ENCODE results near the gene SPATA17. TPM values are rescaled to one million over a fixed set of nuclear protein-coding genes. Genes with fewer than 3 reads are reported as not detected.

SPATA17 gene
- total RNA-seq, 1 experiment from 2014 or later: not detected

DNA sequence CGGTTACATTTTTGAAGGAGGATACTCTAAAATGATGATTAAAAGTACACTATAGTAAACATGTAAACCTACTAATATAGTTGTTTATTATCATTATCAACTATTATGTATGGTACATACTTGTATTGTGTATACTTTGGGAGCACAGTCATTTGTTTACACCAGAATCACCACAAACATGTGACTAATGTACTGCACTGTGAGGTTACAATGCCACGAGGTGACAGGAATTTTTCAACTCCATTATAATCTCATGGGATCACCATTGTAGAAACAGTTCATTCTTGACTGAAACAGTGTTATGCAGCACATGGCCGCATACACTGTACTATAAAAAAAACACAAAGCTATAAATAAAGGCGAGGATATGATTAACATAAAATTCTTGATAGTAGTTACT lies 44.6 kb upstream of the SPATA17 start:
- Histone ChIP-seq H3K9me3 (ENCODE audit: low read depth, low read length, poor library complexity, severe bottlenecking) (no peaks in the 10 kb centered on the region), H3K4me3 (ENCODE audit: low read depth, low read length, poor library complexity, severe bottlenecking) (no peak overlapping the region), H3K27ac (ENCODE audit: low read depth, low read length, poor library complexity, severe bottlenecking) (no peak overlapping the region), H3K4me1 (ENCODE audit: insufficient read depth, low read length, poor library complexity, severe bottlenecking) (no peaks in the 10 kb centered on the region), H3K27me3 (replicated peaks; ENCODE audit: insufficient read depth, low read depth, low read length, poor library complexity) (no peaks in the 10 kb centered on the region), H3K36me3 (ENCODE audit: insufficient read depth, low read length, poor library complexity, severe bottlenecking) (no peaks in the 10 kb centered on the region)
- no TSS peak for BruUV-seq (replicated peaks)
- DNase-seq (ENCODE audit: low spot score): no peak
- CTCF ChIA-PET: no interaction called here
- POLR2A ChIA-PET (ENCODE audit: low non-redundant PET): interaction anchor here (0.6 kb wide), 1 partner anchor 471 kb away, joined by 3 read pairs; no protein-coding TSS in a partner anchor
- TF ChIP-seq EZH2 (IDR thresholded peaks at IDR 0.05; ENCODE audit: borderline replicate concordance, low read depth, low read length, poor library complexity, severe bottlenecking): no peak
- TF ChIP-seq, protein P1, sequence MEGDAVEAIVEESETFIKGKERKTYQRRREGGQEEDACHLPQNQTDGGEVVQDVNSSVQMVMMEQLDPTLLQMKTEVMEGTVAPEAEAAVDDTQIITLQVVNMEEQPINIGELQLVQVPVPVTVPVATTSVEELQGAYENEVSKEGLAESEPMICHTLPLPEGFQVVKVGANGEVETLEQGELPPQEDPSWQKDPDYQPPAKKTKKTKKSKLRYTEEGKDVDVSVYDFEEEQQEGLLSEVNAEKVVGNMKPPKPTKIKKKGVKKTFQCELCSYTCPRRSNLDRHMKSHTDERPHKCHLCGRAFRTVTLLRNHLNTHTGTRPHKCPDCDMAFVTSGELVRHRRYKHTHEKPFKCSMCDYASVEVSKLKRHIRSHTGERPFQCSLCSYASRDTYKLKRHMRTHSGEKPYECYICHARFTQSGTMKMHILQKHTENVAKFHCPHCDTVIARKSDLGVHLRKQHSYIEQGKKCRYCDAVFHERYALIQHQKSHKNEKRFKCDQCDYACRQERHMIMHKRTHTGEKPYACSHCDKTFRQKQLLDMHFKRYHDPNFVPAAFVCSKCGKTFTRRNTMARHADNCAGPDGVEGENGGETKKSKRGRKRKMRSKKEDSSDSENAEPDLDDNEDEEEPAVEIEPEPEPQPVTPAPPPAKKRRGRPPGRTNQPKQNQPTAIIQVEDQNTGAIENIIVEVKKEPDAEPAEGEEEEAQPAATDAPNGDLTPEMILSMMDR (conservative IDR thresholded peaks at IDR 0.05; ENCODE audit: low read depth, low read length): no peak
- intact Hi-C loops (cut with micrococcal nuclease; ENCODE audit: unreplicated experiment): no loop called here

GRCh38 chr1:217590598-217590997 lies 40.5 kb upstream of the SPATA17 start:
- H3K4me1 ChIP-seq (ENCODE audit: insufficient read depth, low read length, poor library complexity, severe bottlenecking): no peaks in the 10 kb centered on the region
- intact Hi-C loops (cut with micrococcal nuclease; ENCODE audit: unreplicated experiment): no loop called here
- H3K4me3 ChIP-seq (ENCODE audit: low read depth, low read length, poor library complexity, severe bottlenecking): no peak overlapping the region
- no peaks in the 10 kb centered on the region for H3K36me3 ChIP-seq (ENCODE audit: insufficient read depth, low read length, poor library complexity, severe bottlenecking)
- H3K9me3 ChIP-seq (ENCODE audit: low read depth, low read length, poor library complexity, severe bottlenecking): no peaks in the 10 kb centered on the region
- H3K27ac ChIP-seq (ENCODE audit: low read depth, low read length, poor library complexity, severe bottlenecking): no peak overlapping the region
- no peak for DNase-seq (ENCODE audit: low spot score)
- ChIA-PET POLR2A (ENCODE audit: low non-redundant PET) (no interaction called here), CTCF (no interaction called here)
- H3K27me3 ChIP-seq (replicated peaks; ENCODE audit: insufficient read depth, low read depth, low read length, poor library complexity): no peaks in the 10 kb centered on the region
- TF ChIP-seq EZH2 (IDR thresholded peaks at IDR 0.05; ENCODE audit: borderline replicate concordance, low read depth, low read length, poor library complexity, severe bottlenecking): no peak
- TF ChIP-seq, protein P1 (conservative IDR thresholded peaks at IDR 0.05; ENCODE audit: low read depth, low read length): no peak
- no TSS peak for BruUV-seq (replicated peaks)

GRCh38 chr1:217599154-217599553 lies 32.0 kb upstream of the SPATA17 start:
- intact Hi-C loops (cut with micrococcal nuclease; ENCODE audit: unreplicated experiment): no loop called here
- H3K27me3 ChIP-seq (replicated peaks; ENCODE audit: insufficient read depth, low read depth, low read length, poor library complexity): no peaks in the 10 kb centered on the region
- H3K27ac ChIP-seq (ENCODE audit: low read depth, low read length, poor library complexity, severe bottlenecking): no peak overlapping the region
- TF ChIP-seq EZH2 (IDR thresholded peaks at IDR 0.05; ENCODE audit: borderline replicate concordance, low read depth, low read length, poor library complexity, severe bottlenecking): no peak
- TF ChIP-seq, protein P1 (conservative IDR thresholded peaks at IDR 0.05; ENCODE audit: low read depth, low read length): no peak
- POLR2A ChIA-PET (ENCODE audit: low non-redundant PET): no interaction called here
- no TSS peak for BruUV-seq (replicated peaks)
- no peak for DNase-seq (ENCODE audit: low spot score)
- CTCF ChIA-PET: no interaction called here
- H3K36me3 ChIP-seq (ENCODE audit: insufficient read depth, low read length, poor library complexity, severe bottlenecking): no peaks in the 10 kb centered on the region
- no peaks in the 10 kb centered on the region for H3K9me3 ChIP-seq (ENCODE audit: low read depth, low read length, poor library complexity, severe bottlenecking)
- H3K4me3 ChIP-seq (ENCODE audit: low read depth, low read length, poor library complexity, severe bottlenecking): no peak overlapping the region
- H3K4me1 ChIP-seq (ENCODE audit: insufficient read depth, low read length, poor library complexity, severe bottlenecking): no peaks in the 10 kb centered on the region

Data from A673 (cell line).